Neural crest cell (in vitro differentiated cells): ENCODE results near the gene DISC1. TPM values are rescaled to one million over a fixed set of nuclear protein-coding genes. Genes with fewer than 3 reads are reported as not detected.
A peak's percentile ranks its signal among the peaks of the same experiment; 100 is the strongest.

ENCODE experiments used
- DNase-seq: peaks from one replicate; pipeline ENCODE4 v3.0.0; 2021; ENCODE audit warnings: low read depth, mixed read lengths, low spot score
- H3K27ac Mint-ChIP-seq: one replicate; pipeline ENCODE4 v1.8.0; 2021; ENCODE audit warnings: mild to moderate bottlenecking, mixed read lengths; ENCODE audit not compliant: unreplicated experiment
- H3K27me3 Mint-ChIP-seq: 2 replicates; pipeline ENCODE4 v1.8.0; 2021; ENCODE audit warnings: low read depth, mild to moderate bottlenecking, mixed read lengths
- H3K36me3 Mint-ChIP-seq: 2 replicates; pipeline ENCODE4 v1.8.0; 2021; ENCODE audit warnings: low read depth, mild to moderate bottlenecking, mixed read lengths
- H3K4me1 Mint-ChIP-seq: 2 replicates; pipeline ENCODE4 v1.8.0; 2021; ENCODE audit warnings: mixed read lengths
- H3K4me3 Mint-ChIP-seq: one replicate; pipeline ENCODE4 v1.8.0; 2021; ENCODE audit warnings: mild to moderate bottlenecking, mixed read lengths
- H3K9me3 Mint-ChIP-seq: 2 replicates; pipeline ENCODE4 v1.8.0; 2021; ENCODE audit warnings: mixed read lengths
- total RNA-seq: library from RNA; stranded (reverse); gene quantifications from 2 replicates; pipeline ENCODE4 v1.2.1, GENCODE V29; 2021
- TF ChIP-seq, protein P1 (sequence below): fragments of 200-600 bp; sonication (generic); conservative IDR thresholded peaks from 2 replicates; pipeline ENCODE4 v1.5.0; 2021; ENCODE audit warnings: antibody characterized with exemption, mild to moderate bottlenecking

DISC1 gene
- total RNA-seq, 1 donor from 2014 or later: 13.7 TPM

DNA sequence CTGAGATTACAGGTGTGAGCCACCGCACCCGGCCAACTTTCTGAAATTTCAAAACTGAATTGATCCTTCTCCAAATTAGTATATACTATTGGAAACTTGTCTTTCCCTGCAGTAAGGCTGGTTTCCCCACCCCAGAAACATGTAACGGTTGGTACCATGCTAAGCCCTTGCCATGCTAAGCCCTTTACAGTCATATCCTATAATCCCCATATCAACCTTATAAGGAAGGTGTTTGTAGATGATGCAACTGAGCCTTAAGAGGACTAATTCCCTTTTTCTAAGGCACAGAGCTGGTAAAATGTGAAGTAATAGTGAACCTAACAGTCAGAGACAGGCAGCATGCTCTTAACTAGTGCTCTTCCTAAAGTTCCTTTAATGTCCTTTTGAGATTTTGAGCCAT lies 413.7 kb downstream of the DISC1 start:
- peaks cover 14% of the 10 kb centered on the region for H3K4me1 Mint-ChIP-seq
- no peak for DNase-seq
- TF ChIP-seq, protein P1, sequence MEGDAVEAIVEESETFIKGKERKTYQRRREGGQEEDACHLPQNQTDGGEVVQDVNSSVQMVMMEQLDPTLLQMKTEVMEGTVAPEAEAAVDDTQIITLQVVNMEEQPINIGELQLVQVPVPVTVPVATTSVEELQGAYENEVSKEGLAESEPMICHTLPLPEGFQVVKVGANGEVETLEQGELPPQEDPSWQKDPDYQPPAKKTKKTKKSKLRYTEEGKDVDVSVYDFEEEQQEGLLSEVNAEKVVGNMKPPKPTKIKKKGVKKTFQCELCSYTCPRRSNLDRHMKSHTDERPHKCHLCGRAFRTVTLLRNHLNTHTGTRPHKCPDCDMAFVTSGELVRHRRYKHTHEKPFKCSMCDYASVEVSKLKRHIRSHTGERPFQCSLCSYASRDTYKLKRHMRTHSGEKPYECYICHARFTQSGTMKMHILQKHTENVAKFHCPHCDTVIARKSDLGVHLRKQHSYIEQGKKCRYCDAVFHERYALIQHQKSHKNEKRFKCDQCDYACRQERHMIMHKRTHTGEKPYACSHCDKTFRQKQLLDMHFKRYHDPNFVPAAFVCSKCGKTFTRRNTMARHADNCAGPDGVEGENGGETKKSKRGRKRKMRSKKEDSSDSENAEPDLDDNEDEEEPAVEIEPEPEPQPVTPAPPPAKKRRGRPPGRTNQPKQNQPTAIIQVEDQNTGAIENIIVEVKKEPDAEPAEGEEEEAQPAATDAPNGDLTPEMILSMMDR: no peak
- H3K27ac Mint-ChIP-seq: no peak overlapping the region
- no peaks in the 10 kb centered on the region for H3K27me3 Mint-ChIP-seq
- H3K9me3 Mint-ChIP-seq: no peaks in the 10 kb centered on the region
- H3K4me3 Mint-ChIP-seq: no peak overlapping the region
- peaks cover 9% of the 10 kb centered on the region for H3K36me3 Mint-ChIP-seq

DNA sequence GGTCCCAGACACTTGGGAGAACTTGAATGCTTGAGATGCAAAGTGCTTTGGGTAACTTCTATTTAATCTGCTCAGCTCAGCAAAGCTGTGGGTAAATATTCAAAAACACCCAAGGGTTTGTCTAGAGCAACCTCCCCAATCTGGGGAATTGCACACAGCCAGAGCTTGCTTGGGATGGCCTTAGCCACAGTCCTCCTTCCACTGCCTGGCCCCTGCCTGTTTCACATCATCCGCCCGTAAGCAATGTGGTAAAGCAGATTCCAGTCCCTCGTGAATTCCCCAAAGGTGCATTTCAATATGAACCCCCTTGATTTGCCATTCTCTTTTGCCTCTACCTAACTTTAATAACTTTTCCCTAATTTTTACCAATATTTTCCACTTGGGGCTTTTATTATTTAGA lies 418.1 kb downstream of the DISC1 start:
- Mint-ChIP-seq H3K36me3 (no peaks in the 10 kb centered on the region), H3K27me3 (no peaks in the 10 kb centered on the region), H3K27ac (no peak overlapping the region), H3K4me3 (no peak overlapping the region), H3K9me3 (peaks cover 7% of the 10 kb centered on the region), H3K4me1 (peaks cover 24% of the 10 kb centered on the region)
- TF ChIP-seq, protein P1: no peak
- DNase-seq: no peak

DNA sequence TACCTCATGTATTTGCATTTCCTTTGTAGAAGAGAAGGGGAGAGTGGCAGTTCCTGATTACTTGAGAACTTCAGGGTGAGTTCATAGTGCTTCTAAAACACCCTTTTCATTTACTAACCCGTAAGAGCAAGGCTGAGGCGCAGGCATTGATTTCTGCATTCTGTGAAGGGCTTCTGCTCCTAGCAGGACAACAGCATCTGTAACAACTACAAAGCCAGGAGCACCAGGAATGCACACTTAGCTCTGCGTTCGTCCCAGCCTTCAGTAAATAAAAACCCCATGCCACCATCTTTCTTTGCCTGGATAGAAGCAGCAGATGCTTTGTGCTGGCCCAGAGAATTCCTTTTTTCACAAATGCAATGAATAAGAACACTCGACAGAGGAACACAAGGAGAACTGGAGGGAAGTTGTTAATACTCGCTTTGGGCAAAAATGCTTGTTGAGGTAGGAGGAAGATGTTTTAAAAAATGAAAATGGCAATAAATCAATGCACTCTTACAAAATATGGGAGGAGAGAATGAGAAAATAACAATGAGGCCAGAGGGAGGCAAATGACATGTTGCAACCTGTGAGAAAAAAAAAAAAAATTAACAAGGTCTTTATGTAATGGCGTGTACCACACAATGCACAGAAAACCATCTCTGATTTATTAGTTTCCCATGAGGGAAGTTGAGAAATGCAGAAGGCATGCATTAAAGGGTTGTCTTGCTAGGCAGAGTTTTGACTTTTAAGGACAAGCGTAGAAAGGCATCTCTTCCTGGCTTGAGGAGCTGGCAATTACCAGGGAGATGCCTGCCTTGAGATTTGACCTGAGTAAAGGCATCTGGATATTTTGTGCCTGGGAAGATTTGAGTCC lies 418.8 kb downstream of the DISC1 start:
- Mint-ChIP-seq H3K27ac (no peak overlapping the region), H3K27me3 (no peaks in the 10 kb centered on the region), H3K4me3 (no peak overlapping the region), H3K9me3 (peaks cover 7% of the 10 kb centered on the region), H3K4me1 (peaks cover 24% of the 10 kb centered on the region), H3K36me3 (no peaks in the 10 kb centered on the region)
- TF ChIP-seq, protein P1: no peak
- no peak for DNase-seq

DNA sequence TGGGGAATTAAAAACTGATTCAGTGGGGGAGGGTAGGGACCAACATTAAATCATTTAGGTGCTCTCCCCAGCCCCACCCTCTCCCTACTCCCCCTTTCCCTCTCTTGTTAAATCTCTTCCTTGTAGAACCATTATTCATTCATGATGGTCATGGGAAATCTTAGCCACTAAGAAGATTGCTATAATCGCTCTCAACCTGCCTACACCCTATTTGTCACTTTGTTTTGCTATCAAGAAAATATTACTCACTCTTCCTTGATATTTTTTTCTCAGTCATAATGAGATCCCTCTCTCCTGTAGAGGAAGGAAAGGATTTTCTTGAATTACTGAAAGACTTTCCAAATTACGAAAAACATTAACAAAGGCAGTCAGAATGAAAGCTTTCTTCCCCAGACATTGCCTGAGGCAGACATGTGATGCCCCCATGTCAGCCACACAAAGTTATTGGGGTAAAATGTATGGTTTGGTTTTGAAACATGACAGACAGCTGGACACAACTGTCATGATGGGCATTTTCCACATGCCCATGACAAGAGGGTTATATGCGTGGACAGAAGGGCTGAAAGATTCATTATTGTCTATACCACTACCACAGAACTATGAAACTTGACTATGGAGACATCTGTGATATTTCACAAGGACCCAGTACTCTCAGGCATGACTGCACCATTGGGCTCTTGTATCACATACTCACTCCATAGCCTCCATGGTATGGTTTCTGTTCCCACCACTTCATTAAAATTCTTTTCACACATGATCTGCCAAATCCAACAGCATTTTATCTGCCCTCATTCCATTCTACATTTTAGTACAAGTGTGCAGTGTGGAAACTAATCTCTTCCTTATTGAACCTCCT lies 420.1 kb downstream of the DISC1 start:
- peaks cover 24% of the 10 kb centered on the region for H3K4me1 Mint-ChIP-seq
- peaks cover 7% of the 10 kb centered on the region for H3K9me3 Mint-ChIP-seq
- no peak overlapping the region for H3K4me3 Mint-ChIP-seq
- H3K36me3 Mint-ChIP-seq: no peaks in the 10 kb centered on the region
- TF ChIP-seq, protein P1: no peak
- no peak overlapping the region for H3K27ac Mint-ChIP-seq
- DNase-seq: no peak
- H3K27me3 Mint-ChIP-seq: no peaks in the 10 kb centered on the region

DNA sequence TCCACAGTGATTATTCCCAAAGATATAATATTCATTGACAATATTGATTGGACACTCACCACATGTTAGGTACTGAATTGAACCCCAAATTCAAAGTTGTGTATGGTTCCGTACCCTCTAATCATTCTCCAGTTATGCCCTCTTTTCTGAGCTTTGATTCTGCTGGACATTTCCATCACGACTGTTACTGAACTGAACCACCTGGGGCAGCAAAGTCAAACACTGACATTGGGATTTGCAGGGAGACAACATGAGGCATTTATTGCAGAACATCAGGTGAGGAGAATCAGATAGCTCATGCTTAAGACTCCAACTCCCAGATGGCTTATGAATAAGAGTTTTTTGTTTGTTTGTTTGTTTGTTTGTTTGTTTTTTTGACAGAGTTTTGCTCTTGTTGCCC lies 420.9 kb downstream of the DISC1 start:
- no peak overlapping the region for H3K4me3 Mint-ChIP-seq
- no peaks in the 10 kb centered on the region for H3K27me3 Mint-ChIP-seq
- H3K36me3 Mint-ChIP-seq: no peaks in the 10 kb centered on the region
- DNase-seq: no peak
- peaks cover 7% of the 10 kb centered on the region for H3K9me3 Mint-ChIP-seq
- peaks cover 24% of the 10 kb centered on the region for H3K4me1 Mint-ChIP-seq
- TF ChIP-seq, protein P1: peak; percentile 37
- H3K27ac Mint-ChIP-seq: no peak overlapping the region
